ENCODE data around the gene TNNC1. TPM values are rescaled to one million over a fixed set of nuclear protein-coding genes. Genes with fewer than 3 reads are reported as not detected.

TNNC1 gene
- total RNA-seq, 1 donor from 2014 or later: 4.0 TPM

GRCh38 chr3:52487050-52487787, 33.4 kb upstream of the TNNC1 start:
- no peak for DNase-seq (ENCODE audit: low spot score in 2 of 2, unreplicated experiment in 2 of 2)
- no peak overlapping the region for H3K27ac Mint-ChIP-seq
- H3K4me1 Mint-ChIP-seq: peaks cover 37% of the 10 kb centered on the region
- no peaks in the 10 kb centered on the region for H3K27me3 Mint-ChIP-seq (ENCODE audit: low read depth)
- H3K36me3 Mint-ChIP-seq: peaks cover 26% of the 10 kb centered on the region
- no peaks in the 10 kb centered on the region for H3K9me3 Mint-ChIP-seq
- H3K4me3 Mint-ChIP-seq: no peak overlapping the region
- no peak for TF ChIP-seq CTCF (IDR thresholded peaks at IDR 0.05; ENCODE audit: unreplicated experiment)

GRCh38 chr3:52484680-52485461, 31.0 kb upstream of the TNNC1 start:
- Mint-ChIP-seq H3K27ac (peak overlapping the region; percentile 97), H3K4me3 (no peak overlapping the region), H3K36me3 (peaks cover 17% of the 10 kb centered on the region), H3K27me3 (ENCODE audit: low read depth) (no peaks in the 10 kb centered on the region), H3K4me1 (peaks cover 37% of the 10 kb centered on the region), H3K9me3 (no peaks in the 10 kb centered on the region)
- no peak for DNase-seq (ENCODE audit: low spot score in 2 of 2, unreplicated experiment in 2 of 2)
- no peak for TF ChIP-seq CTCF (IDR thresholded peaks at IDR 0.05; ENCODE audit: unreplicated experiment)

- peak overlapping the region; percentile 97 for H3K27ac Mint-ChIP-seq
- no peaks in the 10 kb centered on the region for H3K27me3 Mint-ChIP-seq (ENCODE audit: low read depth)
- H3K36me3 Mint-ChIP-seq: peaks cover 19% of the 10 kb centered on the region
- no peak for DNase-seq (ENCODE audit: low spot score in 2 of 2, unreplicated experiment in 2 of 2)
- no peaks in the 10 kb centered on the region for H3K9me3 Mint-ChIP-seq
- peak overlapping the region; percentile 18 for H3K4me3 Mint-ChIP-seq
- no peak for TF ChIP-seq CTCF (IDR thresholded peaks at IDR 0.05; ENCODE audit: unreplicated experiment)
- H3K4me1 Mint-ChIP-seq: peaks cover 37% of the 10 kb centered on the region
Measured at GRCh38 chr3:52483577-52484381, 29.9 kb upstream of the TNNC1 start.

- no peak for DNase-seq (ENCODE audit: low spot score in 2 of 2, unreplicated experiment in 2 of 2)
- no peaks in the 10 kb centered on the region for H3K27me3 Mint-ChIP-seq (ENCODE audit: low read depth)
- peaks cover 22% of the 10 kb centered on the region for H3K36me3 Mint-ChIP-seq
- peaks cover 37% of the 10 kb centered on the region for H3K4me1 Mint-ChIP-seq
- no peaks in the 10 kb centered on the region for H3K9me3 Mint-ChIP-seq
- H3K4me3 Mint-ChIP-seq: no peak overlapping the region
- H3K27ac Mint-ChIP-seq: peak overlapping the region; percentile 97
- TF ChIP-seq CTCF (IDR thresholded peaks at IDR 0.05; ENCODE audit: unreplicated experiment): no peak
Measured at GRCh38 chr3:52483081-52483480, 29.2 kb upstream of the TNNC1 start.

GRCh38 chr3:52481819-52482521, 28.1 kb upstream of the TNNC1 start:
- no peaks in the 10 kb centered on the region for H3K27me3 Mint-ChIP-seq (ENCODE audit: low read depth)
- DNase-seq (ENCODE audit: low spot score in 2 of 2, unreplicated experiment in 2 of 2): no peak
- H3K4me3 Mint-ChIP-seq: no peak overlapping the region
- TF ChIP-seq CTCF (IDR thresholded peaks at IDR 0.05; ENCODE audit: unreplicated experiment): peak; percentile 61
- peak overlapping the region; percentile 47 for H3K27ac Mint-ChIP-seq
- H3K36me3 Mint-ChIP-seq: peaks cover 21% of the 10 kb centered on the region
- H3K4me1 Mint-ChIP-seq: peaks cover 37% of the 10 kb centered on the region
- H3K9me3 Mint-ChIP-seq: no peaks in the 10 kb centered on the region
